ENCODE measurements around the gene TMUB1.

TMUB1 gene

DNA sequence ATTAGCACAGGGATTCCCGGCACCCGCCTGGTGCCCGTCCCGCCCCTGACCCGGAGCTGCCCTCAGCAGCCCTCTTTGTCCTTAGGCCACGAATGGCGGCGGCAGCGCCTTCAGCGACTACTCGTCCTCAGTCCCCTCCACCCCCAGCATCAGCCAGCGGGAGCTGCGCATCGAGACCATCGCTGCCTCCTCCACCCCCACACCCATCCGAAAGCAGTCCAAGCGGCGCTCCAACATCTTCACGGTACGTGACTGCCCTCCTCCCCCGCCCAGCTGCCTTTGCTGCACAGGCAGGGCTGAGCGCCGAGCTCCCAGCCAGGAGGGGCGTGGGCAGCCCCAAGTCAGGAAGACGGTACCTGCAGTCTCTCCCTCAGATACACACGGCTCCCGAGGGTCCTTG, 36.6 kb upstream of the TMUB1 start:
- no peak overlapping the region for H3K27ac ChIP-seq
- TF ChIP-seq, protein P1, sequence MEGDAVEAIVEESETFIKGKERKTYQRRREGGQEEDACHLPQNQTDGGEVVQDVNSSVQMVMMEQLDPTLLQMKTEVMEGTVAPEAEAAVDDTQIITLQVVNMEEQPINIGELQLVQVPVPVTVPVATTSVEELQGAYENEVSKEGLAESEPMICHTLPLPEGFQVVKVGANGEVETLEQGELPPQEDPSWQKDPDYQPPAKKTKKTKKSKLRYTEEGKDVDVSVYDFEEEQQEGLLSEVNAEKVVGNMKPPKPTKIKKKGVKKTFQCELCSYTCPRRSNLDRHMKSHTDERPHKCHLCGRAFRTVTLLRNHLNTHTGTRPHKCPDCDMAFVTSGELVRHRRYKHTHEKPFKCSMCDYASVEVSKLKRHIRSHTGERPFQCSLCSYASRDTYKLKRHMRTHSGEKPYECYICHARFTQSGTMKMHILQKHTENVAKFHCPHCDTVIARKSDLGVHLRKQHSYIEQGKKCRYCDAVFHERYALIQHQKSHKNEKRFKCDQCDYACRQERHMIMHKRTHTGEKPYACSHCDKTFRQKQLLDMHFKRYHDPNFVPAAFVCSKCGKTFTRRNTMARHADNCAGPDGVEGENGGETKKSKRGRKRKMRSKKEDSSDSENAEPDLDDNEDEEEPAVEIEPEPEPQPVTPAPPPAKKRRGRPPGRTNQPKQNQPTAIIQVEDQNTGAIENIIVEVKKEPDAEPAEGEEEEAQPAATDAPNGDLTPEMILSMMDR (conservative IDR thresholded peaks at IDR 0.05), result no peak

DNA sequence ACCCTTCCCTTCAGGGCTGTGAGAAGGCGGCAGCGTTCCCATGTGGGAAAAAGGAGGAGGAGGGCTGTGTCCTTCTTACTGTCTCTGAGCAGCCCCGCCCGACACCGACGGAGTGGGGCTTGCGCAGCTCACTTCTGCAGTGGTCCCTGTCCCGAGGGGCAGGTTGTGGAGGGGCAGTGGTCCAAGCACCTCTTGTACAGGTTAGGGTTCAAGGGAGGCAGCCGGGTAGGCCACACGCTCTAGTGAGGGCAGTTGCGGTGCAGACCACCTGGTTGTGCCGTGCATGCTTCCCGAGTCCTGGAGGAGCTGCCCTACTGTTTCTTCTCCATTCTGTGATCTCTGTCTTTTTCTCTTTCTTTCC, 35.7 kb upstream of the TMUB1 start:
- H3K27ac ChIP-seq, result no peak overlapping the region
- TF ChIP-seq, protein P1 (conservative IDR thresholded peaks at IDR 0.05), result no peak

DNA sequence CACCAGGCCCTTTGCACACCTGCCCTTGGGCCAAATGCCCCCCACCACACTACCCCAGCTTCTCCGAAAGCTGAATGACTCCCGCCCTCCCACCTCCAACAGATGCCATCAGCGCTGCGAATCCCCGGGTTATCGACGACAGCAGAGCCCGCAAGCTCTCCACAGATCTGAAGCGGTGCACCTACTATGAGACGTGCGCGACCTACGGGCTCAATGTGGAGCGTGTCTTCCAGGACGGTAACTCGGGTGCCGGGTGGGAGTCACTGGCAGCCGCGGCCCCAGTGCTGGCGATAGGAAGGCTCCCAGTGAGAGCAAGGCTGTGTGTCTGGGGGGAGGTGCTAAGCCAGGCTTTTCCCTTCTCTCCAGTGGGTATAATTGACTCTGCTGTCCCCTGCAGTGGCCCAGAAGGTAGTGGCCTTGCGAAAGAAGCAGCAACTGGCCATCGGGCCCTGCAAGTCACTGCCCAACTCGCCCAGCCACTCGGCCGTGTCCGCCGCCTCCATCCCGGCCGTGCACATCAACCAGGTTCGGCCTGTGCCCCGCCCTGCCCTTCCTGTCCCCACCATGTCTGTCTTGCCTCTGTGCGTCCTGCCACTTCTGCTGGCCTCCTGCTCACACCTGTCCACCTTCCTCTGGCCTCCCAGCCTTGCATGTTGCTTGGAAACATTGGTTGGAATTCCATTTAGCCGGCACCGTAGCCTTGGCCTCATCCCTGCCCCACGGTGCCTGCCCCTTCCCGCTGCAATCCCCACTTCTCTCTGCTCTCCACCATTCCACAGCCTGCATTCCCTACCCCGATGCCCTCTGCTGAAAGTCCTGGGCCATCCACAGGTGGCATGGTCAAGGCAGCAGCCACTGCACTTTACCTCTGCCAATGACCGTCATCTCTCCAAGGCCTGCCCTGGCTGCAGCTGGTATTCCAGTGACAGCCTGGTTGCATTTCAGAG, 35.1 kb upstream of the TMUB1 start:
- H3K27ac ChIP-seq, result 0 out of 2 replicates have a peak overlapping the region, but pooled peaks have one; percentile 97
- TF ChIP-seq, protein P1 (conservative IDR thresholded peaks at IDR 0.05), result no peak

DNA sequence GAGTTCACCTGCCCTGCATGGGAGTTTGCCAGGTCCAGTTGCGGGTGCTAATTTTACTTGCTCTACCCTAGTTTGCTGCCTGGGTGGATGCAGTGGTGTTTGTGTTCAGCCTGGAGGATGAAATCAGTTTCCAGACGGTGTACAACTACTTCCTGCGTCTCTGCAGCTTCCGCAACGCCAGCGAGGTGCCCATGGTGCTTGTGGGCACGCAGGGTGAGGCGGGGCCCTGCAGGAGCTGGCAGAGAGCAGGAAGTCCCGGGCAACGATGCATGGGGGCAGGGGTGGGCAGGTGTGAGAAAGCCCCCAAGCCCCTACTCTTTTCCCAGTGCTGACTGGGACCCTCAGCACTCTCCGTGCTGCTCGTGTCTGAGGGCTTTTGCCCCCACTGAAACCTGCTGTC, 34.3 kb upstream of the TMUB1 start:
- H3K27ac ChIP-seq, result 0 out of 2 replicates have a peak overlapping the region, but pooled peaks have one; percentile 97
- TF ChIP-seq, protein P1 (conservative IDR thresholded peaks at IDR 0.05), result no peak

DNA sequence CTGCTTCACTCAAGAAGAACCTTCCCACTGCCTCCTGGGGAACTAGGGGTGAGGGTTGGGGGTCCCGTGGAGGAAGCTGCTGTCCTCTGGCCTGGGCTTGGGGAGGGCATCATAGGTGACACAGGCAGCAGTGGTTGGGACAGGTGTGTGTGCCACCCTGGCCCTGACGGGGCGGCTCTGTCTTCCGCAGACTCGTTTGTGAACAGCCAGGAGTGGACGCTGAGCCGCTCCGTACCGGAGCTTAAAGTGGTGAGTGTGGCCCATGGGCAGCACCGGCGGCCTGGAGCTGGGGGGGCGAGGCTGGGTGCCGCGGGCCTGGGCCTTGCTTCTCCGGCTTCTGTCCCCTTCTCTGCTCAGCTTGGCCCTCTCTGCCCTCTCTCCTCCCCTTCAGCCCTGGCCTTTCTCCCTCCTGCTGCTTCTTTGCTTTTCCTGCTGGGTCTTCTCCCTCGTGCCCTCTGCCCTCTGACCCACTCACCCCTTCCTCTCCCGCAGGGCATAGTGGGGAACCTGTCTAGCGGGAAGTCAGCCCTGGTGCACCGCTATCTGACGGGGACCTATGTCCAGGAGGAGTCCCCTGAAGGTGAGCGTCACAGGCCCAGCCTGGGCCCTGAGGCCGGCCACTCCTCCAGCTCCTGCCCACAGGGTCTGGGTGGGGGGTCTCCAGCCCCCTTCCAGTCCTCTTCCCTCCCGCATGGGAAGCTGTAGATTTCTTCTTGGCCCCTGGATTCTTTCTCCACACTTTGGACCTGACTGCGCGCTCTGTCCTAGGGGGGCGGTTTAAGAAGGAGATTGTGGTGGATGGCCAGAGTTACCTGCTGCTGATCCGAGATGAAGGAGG, 33.5 kb upstream of the TMUB1 start:
- peak overlapping the region; percentile 97 for H3K27ac ChIP-seq

DNA sequence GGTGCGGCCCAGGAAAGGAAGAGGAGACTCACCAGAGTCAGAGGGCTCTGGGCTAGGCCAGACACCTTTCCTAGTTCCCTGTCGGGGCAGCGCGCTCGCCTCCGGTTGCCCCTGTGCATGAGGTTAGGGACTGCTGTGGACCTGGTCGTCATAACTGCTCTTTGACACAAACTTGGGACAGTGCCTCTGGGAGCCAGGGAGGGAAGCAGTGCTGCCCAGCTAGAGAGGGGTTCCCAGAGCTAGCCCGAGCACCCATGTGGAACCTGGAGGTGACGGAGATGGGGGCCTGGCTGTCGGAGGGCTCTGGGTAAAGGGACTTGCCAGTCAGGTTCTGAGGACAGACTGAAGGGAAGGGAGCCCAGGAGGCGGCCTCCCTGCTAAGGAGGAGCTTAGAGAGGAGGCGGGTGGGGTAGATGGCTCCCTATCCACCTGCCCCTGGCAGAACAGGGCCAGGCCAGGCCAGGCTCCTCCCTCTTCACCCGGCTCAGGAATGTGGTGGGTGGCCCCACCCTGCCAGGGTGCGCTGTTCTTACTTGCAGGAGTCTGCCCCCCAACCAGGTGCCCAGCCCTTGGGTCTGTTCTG, 32.6 kb upstream of the TMUB1 start:
- TF ChIP-seq, protein P1 (conservative IDR thresholded peaks at IDR 0.05), result no peak
- peak overlapping the region; percentile 97 for H3K27ac ChIP-seq

More for the DNA sequence above, 33.5 kb upstream of the TMUB1 start:
- TF ChIP-seq, protein P1 (conservative IDR thresholded peaks at IDR 0.05), result no peak
